Measurements from ENCODE around the gene ERAP2.

Gene ERAP2

GRCh38 chr5:96934708-96935558, 58.6 kb downstream of the ERAP2 start:
- DNase-seq, result peak; percentile 85 to 99 (median 87)

- peak; percentile 87 to 98 (median 90) for DNase-seq
Measured at GRCh38 chr5:96935559-96936430, 59.5 kb downstream of the ERAP2 start, which contains the start of gene LNPEP. Gene LNPEP, plus strand, starts transcription at chr5:96936080. Its CDS starts 76 bp downstream, at chr5:96936156.

GRCh38 chr5:96936431-96937320, 60.4 kb downstream of the ERAP2 start:
- peak; percentile 12 to 65 (median 33) for DNase-seq

- DNase-seq, result no peak
Measured at GRCh38 chr5:96940586-96940985, 64.3 kb downstream of the ERAP2 start.

- DNase-seq, result no peak
Measured at GRCh38 chr5:96941140-96941539, 64.8 kb downstream of the ERAP2 start.

GRCh38 chr5:96942078-96942477, 65.8 kb downstream of the ERAP2 start:
- no peak for DNase-seq

GRCh38 chr5:96942911-96943310, 66.6 kb downstream of the ERAP2 start:
- DNase-seq, result no peak

GRCh38 chr5:96943799-96944198, 67.5 kb downstream of the ERAP2 start:
- no peak for DNase-seq

- no peak for DNase-seq
Measured at GRCh38 chr5:96945144-96945897, 69.0 kb downstream of the ERAP2 start.

- DNase-seq, result no peak
Measured at GRCh38 chr5:96946381-96946780, 70.1 kb downstream of the ERAP2 start.

GRCh38 chr5:96952118-96952750, 75.9 kb downstream of the ERAP2 start:
- no peak for DNase-seq

GRCh38 chr5:96952974-96953730, 76.9 kb downstream of the ERAP2 start:
- DNase-seq, result no peak

GRCh38 chr5:96957254-96958049, 81.2 kb downstream of the ERAP2 start:
- peak in 1 of 5 donors; percentile 56 for DNase-seq

- DNase-seq, result no peak
Measured at GRCh38 chr5:96958977-96959376, 82.7 kb downstream of the ERAP2 start.

- DNase-seq, result peak in 1 of 5 donors; percentile 78
Measured at GRCh38 chr5:96961053-96961452, 84.8 kb downstream of the ERAP2 start.

- peak in 1 of 5 donors; percentile 21 for DNase-seq
Measured at GRCh38 chr5:96962540-96962991, 86.3 kb downstream of the ERAP2 start.

GRCh38 chr5:96963267-96963666, 87.0 kb downstream of the ERAP2 start:
- DNase-seq, result peak in 1 of 5 donors; percentile 48

- DNase-seq, result no peak
Measured at GRCh38 chr5:96966801-96967200, 90.5 kb downstream of the ERAP2 start.

- no peak for DNase-seq
Measured at GRCh38 chr5:96967400-96967799, 91.1 kb downstream of the ERAP2 start.
